ENCODE data around the gene HOXA5.

Gene HOXA5

GRCh38 chr7:27158436-27159265 lies 15.2 kb upstream of the HOXA5 start:
- no peak for DNase-seq

GRCh38 chr7:27157702-27158431 lies 14.4 kb upstream of the HOXA5 start:
- DNase-seq, result no peak

- no peak for DNase-seq
Observed at GRCh38 chr7:27156916-27157701, 13.6 kb upstream of the HOXA5 start.

- peak; percentile 77 for DNase-seq
Observed at GRCh38 chr7:27156508-27156898, 13.0 kb upstream of the HOXA5 start, which contains the start of gene HOXA7. Gene HOXA7, minus strand, starts transcription at chr7:27156675. Its CDS starts 130 bp downstream, at chr7:27156545.

- no peak for DNase-seq
Observed at GRCh38 chr7:27155816-27156507, 12.5 kb upstream of the HOXA5 start.

- DNase-seq, result no peak
Observed at GRCh38 chr7:27154901-27155815, 11.7 kb upstream of the HOXA5 start.

- no peak for DNase-seq
Observed at GRCh38 chr7:27154369-27154768, 10.9 kb upstream of the HOXA5 start.

- DNase-seq, result no peak
Observed at GRCh38 chr7:27153526-27153925, 10.0 kb upstream of the HOXA5 start.

GRCh38 chr7:27152816-27153442 lies 9.4 kb upstream of the HOXA5 start:
- no peak for DNase-seq

- DNase-seq, result peak; percentile 60
Observed at GRCh38 chr7:27151931-27152815, 8.7 kb upstream of the HOXA5 start, which contains the start of gene HOXA3. Gene HOXA3, minus strand, starts transcription at chr7:27152583. Its CDS starts 41,943 bp downstream, at chr7:27110640.

- no peak for DNase-seq
Observed at GRCh38 chr7:27151341-27151930, 8.0 kb upstream of the HOXA5 start.

GRCh38 chr7:27150568-27151340 lies 7.3 kb upstream of the HOXA5 start:
- DNase-seq, result peak; percentile 78

GRCh38 chr7:27149842-27150567 lies 6.5 kb upstream of the HOXA5 start:
- no peak for DNase-seq

- no peak for DNase-seq
Observed at GRCh38 chr7:27148756-27149641, 5.5 kb upstream of the HOXA5 start.

GRCh38 chr7:27148031-27148755 lies 4.7 kb upstream of the HOXA5 start:
- no peak for DNase-seq
